Epithelial cell of proximal tubule (primary cell): ENCODE data around the gene MYCBP. TPM values are rescaled to one million over a fixed set of nuclear protein-coding genes. Genes with fewer than 3 reads are reported as not detected.
A peak's percentile ranks its signal among the peaks of the same experiment; 100 is the strongest.
"Not testable (repeated sequence)": the region's sequence is repeated elsewhere in the genome, so short reads cannot be mapped to it uniquely, and the experiment has no call there.

ENCODE experiments used
- DNase-seq: peaks from one replicate; pipeline ENCODE4 v3.0.0-alpha.2; 2011; ENCODE audit warnings: low read depth
- H3K4me3 ChIP-seq: 2 replicates; pipeline ENCODE4 v1.5.1; 2011; ENCODE audit warnings: low read depth, mild to moderate bottlenecking, low read length
- CTCF ChIP-seq: conservative IDR thresholded peaks from 2 replicates; pipeline ENCODE4 v1.5.1; 2012; ENCODE audit warnings: low read depth, mild to moderate bottlenecking, low read length
- total RNA-seq: library from RNA; depleted of rRNA; stranded (reverse); fragments of >200 nt; gene quantifications from 2 replicates; pipeline ENCODE4 v1.2.3, GENCODE V29; 2015

The MYCBP gene
- total RNA-seq, 1 donor from 2014 or later = 25.5 TPM

GRCh38 chr1:38848071-38848470, 25.1 kb downstream of the MYCBP start:
- no peak for TF ChIP-seq CTCF
- H3K4me3 ChIP-seq = no peak overlapping the region
- no peak for DNase-seq

GRCh38 chr1:38846210-38846609, 26.9 kb downstream of the MYCBP start:
- TF ChIP-seq CTCF = no peak
- no peak overlapping the region for H3K4me3 ChIP-seq
- no peak for DNase-seq

- DNase-seq, H3K4me3 ChIP-seq: not testable (repeated sequence)
These were observed 28.1 kb downstream of the MYCBP start for GRCh38 chr1:38845088-38845487.

- no peak for DNase-seq
- no peak for TF ChIP-seq CTCF
- no peak overlapping the region for H3K4me3 ChIP-seq
These were observed 32.9 kb downstream of the MYCBP start for GRCh38 chr1:38840281-38840680.

- no peak for DNase-seq
- no peak for TF ChIP-seq CTCF
- H3K4me3 ChIP-seq = no peak overlapping the region
These were observed 33.8 kb downstream of the MYCBP start for GRCh38 chr1:38839363-38839762.

- not testable (repeated sequence) for H3K4me3 ChIP-seq, DNase-seq
These were observed 36.8 kb downstream of the MYCBP start for GRCh38 chr1:38836316-38836715.

GRCh38 chr1:38834937-38835827, 38.0 kb downstream of the MYCBP start:
- no peak overlapping the region for H3K4me3 ChIP-seq
- peak; percentile 77 for TF ChIP-seq CTCF
- peak; percentile 58 for DNase-seq

GRCh38 chr1:38834221-38834782, 38.8 kb downstream of the MYCBP start:
- H3K4me3 ChIP-seq = no peak overlapping the region
- no peak for TF ChIP-seq CTCF
- DNase-seq = no peak
